ENCODE results near the gene MYO5B. TPM values are rescaled to one million over a fixed set of nuclear protein-coding genes. Genes with fewer than 3 reads are reported as not detected.

MYO5B gene
- total RNA-seq, 1 donor: under 0.01 TPM

- TF ChIP-seq CTCF (IDR thresholded peaks at IDR 0.05; ENCODE audit: insufficient read depth, low read depth, low read length): no peak
- no peak overlapping the region for H3K4me3 ChIP-seq (ENCODE audit: low read depth, low read length)
- no peak for DNase-seq (ENCODE audit: low read depth)
Observed at GRCh38 chr18:50196261-50196660, 1.3 kb upstream of the MYO5B start.

GRCh38 chr18:50195689-50196088 is 742 bp upstream of the MYO5B start:
- no peak for TF ChIP-seq CTCF (IDR thresholded peaks at IDR 0.05; ENCODE audit: insufficient read depth, low read depth, low read length)
- no peak overlapping the region for H3K4me3 ChIP-seq (ENCODE audit: low read depth, low read length)
- DNase-seq (ENCODE audit: low read depth): no peak

GRCh38 chr18:50193796-50194630 is 934 bp downstream of the MYO5B start:
- no peak for TF ChIP-seq CTCF (IDR thresholded peaks at IDR 0.05; ENCODE audit: insufficient read depth, low read depth, low read length)
- H3K4me3 ChIP-seq (ENCODE audit: low read depth, low read length): no peak overlapping the region
- no peak for DNase-seq (ENCODE audit: low read depth)

- no peak overlapping the region for H3K4me3 ChIP-seq (ENCODE audit: low read depth, low read length)
- DNase-seq (ENCODE audit: low read depth): no peak
- TF ChIP-seq CTCF (IDR thresholded peaks at IDR 0.05; ENCODE audit: insufficient read depth, low read depth, low read length): no peak
Observed at GRCh38 chr18:50192995-50193795, 1.8 kb downstream of the MYO5B start.

GRCh38 chr18:50190926-50191325 is 4.0 kb downstream of the MYO5B start:
- DNase-seq (ENCODE audit: low read depth): no peak
- H3K4me3 ChIP-seq (ENCODE audit: low read depth, low read length): no peak overlapping the region
- no peak for TF ChIP-seq CTCF (IDR thresholded peaks at IDR 0.05; ENCODE audit: insufficient read depth, low read depth, low read length)

- no peak for DNase-seq (ENCODE audit: low read depth)
- no peak for TF ChIP-seq CTCF (IDR thresholded peaks at IDR 0.05; ENCODE audit: insufficient read depth, low read depth, low read length)
- H3K4me3 ChIP-seq (ENCODE audit: low read depth, low read length): no peak overlapping the region
Observed at GRCh38 chr18:50190236-50190635, 4.7 kb downstream of the MYO5B start.
